HEK293 (cell line): ENCODE results near the gene DHRS7B.

Experiments
- ZNF23 ChIP-seq: fragments of 450-650 bp; formaldehyde crosslinking; IDR thresholded peaks from 2 replicates; pipeline ENCODE4 v1.5.1; 2016; ENCODE audit warnings: missing biosample characterization, missing genetic modification characterization, borderline replicate concordance
- TF ChIP-seq, protein P1 (sequence below): fragments of 450-650 bp; formaldehyde crosslinking; IDR thresholded peaks from 2 replicates; pipeline ENCODE4 v1.5.1; 2016; ENCODE audit warnings: missing biosample characterization, missing genetic modification characterization

DNA sequence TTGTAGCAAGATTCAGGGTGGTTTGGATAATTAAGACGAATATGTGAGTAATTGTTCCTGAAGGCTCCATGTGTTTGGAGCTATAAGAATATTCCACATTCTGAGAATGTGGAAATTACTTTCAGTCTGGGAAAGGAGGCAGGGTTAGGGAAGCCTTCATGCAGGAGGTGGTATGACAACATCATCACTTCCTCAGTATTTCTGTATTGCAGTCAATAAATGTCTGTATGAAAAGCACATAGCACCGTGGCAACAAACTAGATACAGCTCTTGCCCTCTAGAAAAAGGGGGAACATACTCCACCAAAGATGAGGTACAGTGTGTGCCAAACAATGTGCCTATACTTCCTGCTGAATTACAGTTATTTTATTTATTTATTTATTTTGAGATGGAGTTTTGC is 26.1 kb upstream of the DHRS7B start:
- TF ChIP-seq ZNF23, result no peak
- TF ChIP-seq, protein P1, sequence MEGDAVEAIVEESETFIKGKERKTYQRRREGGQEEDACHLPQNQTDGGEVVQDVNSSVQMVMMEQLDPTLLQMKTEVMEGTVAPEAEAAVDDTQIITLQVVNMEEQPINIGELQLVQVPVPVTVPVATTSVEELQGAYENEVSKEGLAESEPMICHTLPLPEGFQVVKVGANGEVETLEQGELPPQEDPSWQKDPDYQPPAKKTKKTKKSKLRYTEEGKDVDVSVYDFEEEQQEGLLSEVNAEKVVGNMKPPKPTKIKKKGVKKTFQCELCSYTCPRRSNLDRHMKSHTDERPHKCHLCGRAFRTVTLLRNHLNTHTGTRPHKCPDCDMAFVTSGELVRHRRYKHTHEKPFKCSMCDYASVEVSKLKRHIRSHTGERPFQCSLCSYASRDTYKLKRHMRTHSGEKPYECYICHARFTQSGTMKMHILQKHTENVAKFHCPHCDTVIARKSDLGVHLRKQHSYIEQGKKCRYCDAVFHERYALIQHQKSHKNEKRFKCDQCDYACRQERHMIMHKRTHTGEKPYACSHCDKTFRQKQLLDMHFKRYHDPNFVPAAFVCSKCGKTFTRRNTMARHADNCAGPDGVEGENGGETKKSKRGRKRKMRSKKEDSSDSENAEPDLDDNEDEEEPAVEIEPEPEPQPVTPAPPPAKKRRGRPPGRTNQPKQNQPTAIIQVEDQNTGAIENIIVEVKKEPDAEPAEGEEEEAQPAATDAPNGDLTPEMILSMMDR, result no peak
